ENCODE measurements around the gene IQGAP3.

IQGAP3 gene

DNA sequence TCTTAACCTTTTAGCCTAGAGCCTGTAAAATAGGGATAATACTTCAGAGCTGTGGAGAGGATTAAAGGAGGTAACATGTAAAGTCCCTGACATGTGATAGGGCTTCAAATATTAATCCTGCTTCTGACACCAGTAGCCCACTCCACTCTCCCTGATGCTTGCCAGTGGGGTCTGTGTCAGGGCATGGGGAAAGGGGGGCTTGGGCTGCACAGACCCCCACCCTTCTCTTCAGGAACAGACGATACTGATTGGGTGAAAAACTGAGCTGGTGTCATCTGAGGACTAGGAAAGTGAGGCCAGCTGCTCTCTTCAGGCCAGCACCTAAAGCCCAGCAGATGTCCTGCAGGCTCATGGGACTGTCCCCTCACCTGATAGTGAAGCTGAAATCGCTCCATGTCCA lies 44.8 kb downstream of the IQGAP3 start:
- no peak for DNase-seq (ENCODE audit: low read depth)
- no peak for TF ChIP-seq CTCF (conservative IDR thresholded peaks at IDR 0.05; ENCODE audit: low read depth, low read length)
- H3K4me3 ChIP-seq (ENCODE audit: low read depth, low read length) = no peak overlapping the region

DNA sequence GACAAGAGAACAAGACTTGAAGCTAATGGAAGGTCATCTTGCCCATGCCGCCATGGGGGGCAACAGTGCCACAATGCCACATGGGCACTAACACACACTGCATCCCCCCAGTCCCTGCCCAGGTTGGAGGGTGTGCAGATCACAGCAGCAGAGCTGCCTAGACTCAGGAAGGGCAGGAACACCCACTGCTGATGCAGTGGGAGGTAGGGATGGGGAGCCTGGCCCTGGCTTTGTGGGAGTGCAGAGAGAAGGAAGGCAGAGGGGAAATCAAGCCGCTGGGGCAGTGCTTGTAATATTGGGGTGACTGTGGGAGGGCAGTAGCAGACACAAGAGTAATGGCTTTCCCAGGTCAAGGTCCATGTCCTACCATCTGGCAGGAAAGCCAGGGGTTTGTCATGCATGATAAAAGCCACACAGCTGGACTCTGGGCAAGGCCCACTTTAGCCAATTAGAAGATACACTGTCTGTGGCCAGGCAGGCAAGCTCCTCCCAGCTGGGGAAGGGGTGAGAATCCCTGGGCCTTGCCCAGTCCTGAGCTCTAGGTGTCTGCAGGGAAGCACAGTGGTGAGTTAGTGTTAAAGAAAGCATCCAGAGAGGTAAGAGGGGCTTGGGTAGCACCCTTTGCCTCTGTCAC lies 46.4 kb downstream of the IQGAP3 start:
- DNase-seq (ENCODE audit: low read depth) = no peak
- H3K4me3 ChIP-seq (ENCODE audit: low read depth, low read length) = no peak overlapping the region
- TF ChIP-seq CTCF (conservative IDR thresholded peaks at IDR 0.05; ENCODE audit: low read depth, low read length) = no peak

DNA sequence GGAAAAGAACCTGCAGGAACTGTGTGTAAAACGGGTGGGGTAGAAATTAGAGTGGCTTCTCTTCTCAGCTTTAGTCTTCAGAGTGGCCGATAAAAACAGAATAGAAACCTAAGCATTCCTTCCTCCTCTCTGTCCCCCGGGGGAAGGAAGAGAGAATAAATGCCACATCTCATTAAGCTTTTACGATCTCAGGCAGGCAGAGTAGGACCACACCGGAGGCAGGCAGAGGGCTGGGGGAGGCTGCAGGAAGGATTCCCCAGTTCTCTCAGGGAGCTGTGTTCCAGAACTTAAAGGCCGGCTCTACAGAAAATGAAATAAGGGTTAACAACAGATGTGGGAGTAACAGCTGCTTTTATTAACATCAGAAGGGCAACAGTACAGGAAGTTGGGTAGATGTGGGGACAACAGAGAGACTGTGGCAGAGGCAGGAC lies 47.3 kb downstream of the IQGAP3 start:
- DNase-seq (ENCODE audit: low read depth) = no peak
- no peak overlapping the region for H3K4me3 ChIP-seq (ENCODE audit: low read depth, low read length)
- no peak for TF ChIP-seq CTCF (conservative IDR thresholded peaks at IDR 0.05; ENCODE audit: low read depth, low read length)

- no peak overlapping the region for H3K4me3 ChIP-seq (ENCODE audit: low read depth, low read length)
- no peak for TF ChIP-seq CTCF (conservative IDR thresholded peaks at IDR 0.05; ENCODE audit: low read depth, low read length)
Observed at GRCh38 chr1:156524481-156524869, 47.9 kb downstream of the IQGAP3 start.

GRCh38 chr1:156523801-156524480 lies 48.4 kb downstream of the IQGAP3 start:
- no peak for TF ChIP-seq CTCF (conservative IDR thresholded peaks at IDR 0.05; ENCODE audit: low read depth, low read length)
- DNase-seq (ENCODE audit: low read depth) = no peak

More at GRCh38 chr1:156524481-156524869, 47.9 kb downstream of the IQGAP3 start:
- no peak for DNase-seq (ENCODE audit: low read depth)

GRCh38 chr1:156522443-156522970 lies 49.9 kb downstream of the IQGAP3 start:
- no peak overlapping the region for H3K4me3 ChIP-seq (ENCODE audit: low read depth, low read length)
- no peak for DNase-seq (ENCODE audit: low read depth)
- no peak for TF ChIP-seq CTCF (conservative IDR thresholded peaks at IDR 0.05; ENCODE audit: low read depth, low read length)

More at GRCh38 chr1:156523801-156524480, 48.4 kb downstream of the IQGAP3 start:
- H3K4me3 ChIP-seq (ENCODE audit: low read depth, low read length) = no peak overlapping the region

All from choroid plexus epithelial cell (primary cell).